GM12872 (cell line): ENCODE results near the gene PRKG1.

Experiments used
- CTCF ChIP-seq: IDR thresholded peaks from 3 replicates; pipeline ENCODE4 v1.5.1; 2011; ENCODE audit warnings: low read depth, mild to moderate bottlenecking, low read length, moderate library complexity; ENCODE audit not compliant: insufficient read depth

Gene PRKG1

GRCh38 chr10:51291961-51292360, 217.7 kb downstream of the PRKG1 start:
- no peak for TF ChIP-seq CTCF

- no peak for TF ChIP-seq CTCF
Observed at GRCh38 chr10:51297438-51297837, 223.2 kb downstream of the PRKG1 start.

DNA sequence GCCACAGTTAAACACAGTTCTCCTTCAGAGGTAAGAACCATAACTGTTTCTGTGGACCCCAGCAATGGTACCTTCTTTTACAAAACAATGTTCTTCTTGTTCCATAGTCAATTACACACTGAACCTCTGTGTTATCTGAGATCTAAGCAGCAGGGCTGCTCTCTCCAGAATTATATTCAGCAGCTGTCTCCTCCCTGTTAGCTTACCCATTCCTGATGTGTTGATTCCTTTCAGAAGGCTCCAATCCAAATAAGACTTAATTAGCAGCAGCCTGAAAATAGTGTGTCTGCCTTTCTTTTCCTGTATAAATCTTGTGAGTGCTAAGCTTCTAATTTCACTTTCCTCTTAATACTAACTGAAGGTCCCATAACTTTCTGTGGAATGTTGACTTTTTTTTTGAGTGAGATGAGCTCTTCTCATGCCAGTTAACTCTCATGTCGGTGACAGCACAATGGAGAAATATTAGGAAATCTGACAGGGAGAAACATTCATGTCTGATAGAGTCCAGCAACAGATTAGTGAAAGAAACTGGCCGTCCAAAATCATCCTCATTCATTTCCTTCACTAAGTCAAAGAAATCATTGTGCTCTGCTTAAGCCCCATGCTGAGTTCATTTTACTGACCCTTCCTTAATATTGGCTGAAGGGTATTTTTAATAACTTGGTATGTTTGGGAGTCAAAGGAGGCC, 226.5 kb downstream of the PRKG1 start:
- TF ChIP-seq CTCF: no peak

DNA sequence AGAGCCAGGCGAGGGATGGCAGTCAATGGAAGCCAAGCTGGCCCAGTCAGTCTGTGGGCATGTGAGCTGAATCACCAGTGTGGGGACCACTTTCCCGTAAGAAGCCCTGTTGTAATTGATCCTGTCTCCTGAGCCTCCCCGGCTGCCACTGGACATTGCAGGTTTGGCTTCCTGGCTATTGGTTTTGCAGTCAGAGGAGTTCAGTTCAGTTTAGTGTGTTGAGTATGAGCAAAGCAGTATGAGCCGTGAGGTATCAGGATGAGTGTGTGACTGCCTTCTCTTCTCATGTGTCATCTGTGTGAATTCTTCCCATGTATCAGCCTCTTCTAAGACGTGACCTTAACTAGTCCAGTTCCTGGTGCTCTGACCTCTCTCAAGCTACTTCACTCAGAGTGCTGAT, 227.4 kb downstream of the PRKG1 start:
- no peak for TF ChIP-seq CTCF

DNA sequence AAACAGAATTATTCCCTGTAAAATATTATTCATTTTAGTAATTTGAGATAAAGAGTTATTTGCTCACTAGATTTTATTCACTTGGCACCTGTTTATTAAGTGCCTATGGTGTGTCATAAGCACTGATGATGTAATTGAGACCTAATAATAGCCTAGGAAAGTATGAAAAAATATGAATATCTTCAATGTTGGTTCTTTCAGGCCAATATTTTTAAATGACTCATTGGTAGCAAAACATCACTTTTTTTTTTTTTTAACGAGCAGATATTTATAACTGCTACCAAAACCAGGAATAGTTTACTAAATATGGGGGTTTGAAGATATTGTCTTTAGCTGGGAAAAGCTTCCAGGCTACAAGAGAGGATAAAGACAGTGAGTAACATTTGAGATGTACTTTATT, 228.0 kb downstream of the PRKG1 start:
- no peak for TF ChIP-seq CTCF

DNA sequence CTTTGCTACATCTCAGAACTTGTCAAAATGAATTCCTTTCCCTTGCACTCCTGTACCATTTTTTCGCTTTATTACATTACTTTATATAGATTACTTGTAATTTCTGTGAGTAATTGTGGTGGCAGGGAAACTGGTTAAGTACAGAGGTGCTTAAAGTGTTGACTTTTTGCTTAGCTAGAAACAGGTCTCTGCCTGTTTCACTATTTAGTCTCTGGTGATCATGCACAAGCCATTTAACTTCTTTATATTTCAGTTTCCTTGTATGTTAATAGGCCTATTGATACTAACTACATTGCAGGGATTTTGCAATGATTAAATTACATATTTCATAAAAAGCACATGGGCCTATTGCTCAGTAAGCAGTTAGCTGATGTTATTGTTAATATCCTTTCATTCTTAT, 233.8 kb downstream of the PRKG1 start:
- no peak for TF ChIP-seq CTCF

- TF ChIP-seq CTCF: no peak
Observed at GRCh38 chr10:51311228-51311627, 236.9 kb downstream of the PRKG1 start.
